Measurements from ENCODE around the gene ARHGEF19.
"Not testable (repeated sequence)": the region's sequence is repeated elsewhere in the genome, so short reads cannot be mapped to it uniquely, and the experiment has no call there.

Gene ARHGEF19

DNA sequence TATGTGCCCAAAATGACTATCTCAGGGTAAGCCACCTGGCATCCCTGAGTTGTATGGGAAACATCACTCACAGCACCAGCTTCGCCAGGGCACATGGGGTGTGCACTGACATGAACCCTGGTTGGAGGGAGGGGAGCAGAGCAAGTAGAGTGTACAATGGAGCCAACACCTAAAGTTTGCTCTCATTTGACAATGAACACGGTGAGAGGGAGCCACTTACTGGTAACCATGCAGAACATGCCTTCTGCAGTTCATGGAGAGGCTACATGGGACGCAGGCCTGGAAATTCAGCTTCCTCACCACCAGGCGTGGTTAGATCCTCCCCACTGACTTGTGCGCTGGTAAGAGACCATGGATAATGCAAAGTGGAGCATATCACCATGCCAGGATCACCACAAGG lies 34.5 kb upstream of the ARHGEF19 start:
- peaks cover 18% of the 10 kb centered on the region for H3K4me1 Mint-ChIP-seq
- H3K4me3 Mint-ChIP-seq, result no peak overlapping the region
- DNase-seq, result no peak
- H3K9me3 Mint-ChIP-seq, result no peaks in the 10 kb centered on the region
- no peaks in the 10 kb centered on the region for H3K27me3 Mint-ChIP-seq (ENCODE audit: low read depth, poor library complexity)
- peak overlapping the region; percentile 84 for H3K27ac Mint-ChIP-seq
- TF ChIP-seq, protein P1, sequence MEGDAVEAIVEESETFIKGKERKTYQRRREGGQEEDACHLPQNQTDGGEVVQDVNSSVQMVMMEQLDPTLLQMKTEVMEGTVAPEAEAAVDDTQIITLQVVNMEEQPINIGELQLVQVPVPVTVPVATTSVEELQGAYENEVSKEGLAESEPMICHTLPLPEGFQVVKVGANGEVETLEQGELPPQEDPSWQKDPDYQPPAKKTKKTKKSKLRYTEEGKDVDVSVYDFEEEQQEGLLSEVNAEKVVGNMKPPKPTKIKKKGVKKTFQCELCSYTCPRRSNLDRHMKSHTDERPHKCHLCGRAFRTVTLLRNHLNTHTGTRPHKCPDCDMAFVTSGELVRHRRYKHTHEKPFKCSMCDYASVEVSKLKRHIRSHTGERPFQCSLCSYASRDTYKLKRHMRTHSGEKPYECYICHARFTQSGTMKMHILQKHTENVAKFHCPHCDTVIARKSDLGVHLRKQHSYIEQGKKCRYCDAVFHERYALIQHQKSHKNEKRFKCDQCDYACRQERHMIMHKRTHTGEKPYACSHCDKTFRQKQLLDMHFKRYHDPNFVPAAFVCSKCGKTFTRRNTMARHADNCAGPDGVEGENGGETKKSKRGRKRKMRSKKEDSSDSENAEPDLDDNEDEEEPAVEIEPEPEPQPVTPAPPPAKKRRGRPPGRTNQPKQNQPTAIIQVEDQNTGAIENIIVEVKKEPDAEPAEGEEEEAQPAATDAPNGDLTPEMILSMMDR (IDR thresholded peaks at IDR 0.05), result no peak
- peaks cover 35% of the 10 kb centered on the region for H3K36me3 Mint-ChIP-seq (ENCODE audit: low read depth)

DNA sequence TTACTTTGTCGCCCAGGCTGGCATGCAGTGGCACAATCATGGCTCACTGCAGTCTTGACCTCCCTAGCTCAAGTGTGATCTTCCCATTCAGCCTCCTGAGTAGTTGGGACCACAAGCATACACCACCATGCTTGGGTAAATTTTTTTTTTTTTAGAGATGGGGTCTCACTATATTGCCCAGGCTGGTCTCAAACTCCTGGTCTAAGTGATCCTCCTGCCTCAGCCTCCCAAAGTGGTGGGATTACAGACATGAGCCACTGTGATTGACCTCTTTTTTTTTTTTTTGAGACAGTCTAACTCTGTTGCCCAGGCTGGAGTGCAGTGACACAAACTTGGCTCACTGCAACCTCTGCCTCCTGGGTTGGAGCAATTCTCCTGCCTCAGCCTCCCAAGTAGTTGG lies 33.8 kb upstream of the ARHGEF19 start:
- H3K36me3 Mint-ChIP-seq (ENCODE audit: low read depth), result peaks cover 29% of the 10 kb centered on the region
- H3K27me3 Mint-ChIP-seq (ENCODE audit: low read depth, poor library complexity); H3K4me3 Mint-ChIP-seq; DNase-seq; H3K9me3 Mint-ChIP-seq: not testable (repeated sequence)
- peaks cover 14% of the 10 kb centered on the region for H3K4me1 Mint-ChIP-seq
- peak overlapping the region; percentile 51 for H3K27ac Mint-ChIP-seq

DNA sequence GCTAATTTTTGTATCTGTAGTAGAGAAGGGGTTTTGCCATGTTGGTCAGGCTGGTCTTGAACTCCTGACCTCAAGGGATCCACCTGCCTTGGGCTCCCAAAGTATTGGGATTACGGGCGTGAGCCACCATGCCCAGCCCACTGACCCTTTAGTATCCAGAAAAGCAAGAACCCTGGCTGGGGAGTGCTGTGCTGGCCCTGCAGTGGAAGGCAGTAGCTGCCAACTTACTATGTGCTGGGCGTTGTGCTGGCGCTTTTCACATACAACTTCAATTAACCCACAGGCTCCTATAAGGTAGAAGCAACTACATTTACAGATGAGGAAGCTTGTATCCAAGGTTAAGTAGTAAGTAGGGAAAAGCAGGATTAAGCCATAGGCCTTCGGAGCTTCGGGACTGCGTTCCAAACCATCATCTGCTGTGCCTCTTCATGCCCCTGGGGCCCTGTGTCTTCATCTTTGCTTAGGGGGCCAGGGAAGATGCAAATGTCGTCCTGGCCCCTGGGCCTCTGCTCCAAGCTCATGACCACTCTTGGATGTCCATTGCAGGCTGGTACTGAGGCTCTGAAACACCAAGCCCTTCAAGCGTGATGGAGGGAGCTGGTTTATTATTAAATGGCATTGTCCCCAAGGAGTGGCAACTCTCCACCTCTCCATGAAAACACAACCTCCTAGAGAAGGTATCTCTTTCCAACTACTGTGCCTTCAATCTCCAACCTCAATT lies 33.2 kb upstream of the ARHGEF19 start:
- Mint-ChIP-seq H3K4me3 (no peak overlapping the region), H3K36me3 (ENCODE audit: low read depth) (peaks cover 23% of the 10 kb centered on the region), H3K9me3 (no peaks in the 10 kb centered on the region), H3K4me1 (peaks cover 18% of the 10 kb centered on the region), H3K27me3 (ENCODE audit: low read depth, poor library complexity) (no peaks in the 10 kb centered on the region), H3K27ac (no peak overlapping the region)
- no peak for DNase-seq
- TF ChIP-seq, protein P1 (IDR thresholded peaks at IDR 0.05), result no peak

DNA sequence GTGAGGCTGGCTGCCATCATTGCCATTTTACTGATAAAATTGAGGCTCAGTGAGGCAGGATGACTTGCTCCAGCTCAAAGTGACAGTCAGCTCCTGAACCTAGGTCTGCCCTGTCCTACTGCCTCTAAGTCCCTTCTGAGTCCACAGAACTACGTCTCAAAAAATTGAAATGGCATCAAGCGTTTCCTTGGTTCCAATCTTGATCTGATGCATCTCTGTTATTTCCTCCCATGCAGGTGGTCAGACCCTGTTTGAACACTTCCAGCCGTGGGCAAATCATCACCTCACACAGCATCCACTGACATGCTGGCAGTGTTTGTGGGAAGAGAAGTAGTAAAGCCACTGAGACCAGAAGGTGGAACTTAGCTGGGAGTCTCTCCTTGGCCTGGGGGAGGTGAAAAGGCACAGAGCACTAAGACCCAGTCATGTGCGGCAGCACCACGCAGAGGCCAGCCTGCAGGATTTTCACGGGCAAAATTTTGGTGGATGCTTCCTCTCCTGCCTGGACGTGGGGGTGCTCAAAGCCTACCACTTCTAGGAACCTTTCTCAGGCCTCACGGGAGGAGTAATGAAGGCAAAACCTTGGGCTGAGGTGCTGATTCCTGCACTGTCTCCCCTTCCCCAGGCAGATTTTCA lies 32.3 kb upstream of the ARHGEF19 start:
- no peak overlapping the region for H3K4me3 Mint-ChIP-seq
- no peak for DNase-seq
- TF ChIP-seq, protein P1 (IDR thresholded peaks at IDR 0.05), result no peak
- H3K27me3 Mint-ChIP-seq (ENCODE audit: low read depth, poor library complexity), result no peaks in the 10 kb centered on the region
- no peak overlapping the region for H3K27ac Mint-ChIP-seq
- no peaks in the 10 kb centered on the region for H3K9me3 Mint-ChIP-seq
- peaks cover 20% of the 10 kb centered on the region for H3K36me3 Mint-ChIP-seq (ENCODE audit: low read depth)
- peaks cover 18% of the 10 kb centered on the region for H3K4me1 Mint-ChIP-seq

DNA sequence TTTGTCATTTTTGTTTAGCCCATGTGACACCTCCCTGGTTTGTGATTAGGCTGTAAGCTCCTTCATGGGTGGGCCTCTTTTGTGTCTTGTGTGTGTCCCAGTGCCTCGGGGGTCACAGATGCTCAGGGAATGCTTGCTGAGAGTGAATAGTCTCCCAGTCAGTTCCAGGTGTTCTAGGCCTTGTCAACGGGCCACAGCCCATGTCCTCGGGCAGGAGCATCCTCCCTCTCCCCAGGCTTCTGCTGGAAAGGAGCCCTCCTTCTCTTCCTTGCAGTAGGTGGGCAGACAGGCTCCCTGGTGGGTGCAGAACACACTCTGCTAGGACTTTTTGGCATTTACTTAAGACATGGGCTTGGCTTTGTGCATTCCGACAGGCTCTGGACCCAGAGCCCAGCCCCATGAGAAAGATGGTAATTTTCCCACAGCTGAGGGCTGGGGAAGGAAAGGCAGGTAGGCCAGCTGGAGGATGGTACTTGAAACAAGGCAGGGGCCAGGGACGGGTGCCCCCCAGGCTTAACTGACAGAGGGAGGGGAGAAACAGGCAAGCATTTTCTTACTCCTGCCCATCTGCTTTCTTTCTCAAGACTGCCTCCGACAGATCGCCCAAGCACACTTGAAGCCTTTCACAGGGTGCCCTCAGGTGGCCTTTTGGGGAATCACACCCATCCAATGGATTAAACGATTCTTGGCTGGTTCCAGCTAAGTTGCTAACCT lies 31.6 kb upstream of the ARHGEF19 start:
- Mint-ChIP-seq H3K4me3 (no peak overlapping the region), H3K36me3 (ENCODE audit: low read depth) (peaks cover 13% of the 10 kb centered on the region), H3K9me3 (no peaks in the 10 kb centered on the region), H3K4me1 (peaks cover 18% of the 10 kb centered on the region), H3K27me3 (ENCODE audit: low read depth, poor library complexity) (no peaks in the 10 kb centered on the region), H3K27ac (peak overlapping the region; percentile 57)
- TF ChIP-seq, protein P1 (IDR thresholded peaks at IDR 0.05), result peak; percentile 85
- DNase-seq, result peak; percentile 80

DNA sequence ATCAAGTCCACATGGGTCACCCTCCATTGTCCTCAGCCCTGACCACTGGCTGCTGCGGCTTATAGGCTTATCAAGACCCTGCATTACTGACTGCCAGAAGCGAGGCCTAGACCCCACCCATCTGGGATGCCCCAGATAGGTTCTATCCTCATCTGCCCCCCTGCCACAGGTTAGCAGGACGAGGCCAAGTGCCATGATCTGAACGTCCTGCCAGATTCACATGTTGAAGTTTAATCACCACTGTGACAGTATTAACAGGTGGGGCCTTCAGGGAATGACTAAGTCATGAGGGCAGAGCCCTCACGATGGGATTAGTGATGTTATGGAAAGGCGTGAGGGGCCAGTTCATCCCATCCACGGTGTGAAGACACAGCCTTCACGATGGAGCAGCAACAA lies 30.8 kb upstream of the ARHGEF19 start:
- H3K27me3 Mint-ChIP-seq (ENCODE audit: low read depth, poor library complexity), result no peaks in the 10 kb centered on the region
- no peak overlapping the region for H3K4me3 Mint-ChIP-seq
- DNase-seq, result no peak
- H3K4me1 Mint-ChIP-seq, result peaks cover 18% of the 10 kb centered on the region
- TF ChIP-seq, protein P1 (IDR thresholded peaks at IDR 0.05), result no peak
- H3K9me3 Mint-ChIP-seq, result no peaks in the 10 kb centered on the region
- peaks cover 11% of the 10 kb centered on the region for H3K36me3 Mint-ChIP-seq (ENCODE audit: low read depth)
- H3K27ac Mint-ChIP-seq, result no peak overlapping the region

Data from nephron progenitor cell (in vitro differentiated cells).